Central memory CD8-positive, alpha-beta T cell (primary cell): ENCODE measurements around the gene FRY.

ENCODE experiments used
- ATAC-seq: fragments of 150-1000 bp; cut with Tn5 transposase; replicated peaks from 2 replicates; pipeline ENCODE4 v1.10.0; 2022; ENCODE audit warnings: mild to moderate bottlenecking, moderate FRiP score, moderate number of reproducible peaks; ENCODE audit not compliant: poor library complexity, severe bottlenecking; ENCODE audit errors: extremely low read depth
- DNase-seq, 2 donors: peaks; one replicate each; pipeline ENCODE4 v3.0.0; 2021; ENCODE audit warnings: low spot score in 2 of 2
- H3K27ac Mint-ChIP-seq: one replicate; pipeline ENCODE4 v1.8.0; 2022; ENCODE audit warnings: low read depth, mild to moderate bottlenecking, moderate library complexity, mixed read lengths
- H3K27me3 Mint-ChIP-seq: one replicate; pipeline ENCODE4 v1.8.0; 2022; ENCODE audit warnings: mixed read lengths
- H3K36me3 Mint-ChIP-seq: one replicate; pipeline ENCODE4 v1.8.0; 2022; ENCODE audit warnings: mild to moderate bottlenecking, moderate library complexity, mixed read lengths; ENCODE audit not compliant: insufficient read depth
- H3K4me1 Mint-ChIP-seq: one replicate; pipeline ENCODE4 v1.8.0; 2022; ENCODE audit warnings: mixed read lengths
- H3K4me3 Mint-ChIP-seq: one replicate; pipeline ENCODE4 v1.8.0; 2022; ENCODE audit warnings: mild to moderate bottlenecking, moderate library complexity, mixed read lengths
- H3K9me3 Mint-ChIP-seq: one replicate; pipeline ENCODE4 v1.8.0; 2022; ENCODE audit warnings: mixed read lengths

The FRY gene

DNA sequence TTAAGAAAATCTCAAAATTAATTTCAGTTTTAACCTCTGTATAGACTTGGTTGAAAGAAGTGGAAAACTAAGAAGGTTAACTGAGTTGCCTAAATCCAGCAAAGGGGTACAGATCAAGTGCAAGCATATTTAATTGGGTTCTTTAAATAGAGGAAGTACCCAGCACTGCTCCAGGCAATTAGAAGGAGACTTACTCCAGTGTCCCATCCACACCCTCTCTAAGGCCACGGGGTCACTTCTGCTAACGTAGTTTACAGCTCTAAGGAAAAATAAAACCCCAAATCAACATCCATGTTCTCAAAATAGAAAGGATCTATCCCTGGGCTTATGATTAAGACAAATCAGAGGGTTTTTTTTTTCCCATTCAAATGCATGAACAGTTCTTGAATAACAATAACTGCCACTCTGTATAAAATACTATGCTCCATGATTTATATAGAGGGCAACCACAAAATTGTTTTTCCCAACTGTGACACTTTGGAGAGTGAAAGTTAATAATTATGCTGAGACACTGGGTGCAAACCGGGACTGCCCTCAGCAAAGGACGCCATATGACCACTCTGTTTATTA is 4.6 kb downstream of the FRY start:
- H3K4me1 Mint-ChIP-seq = peaks cover 10% of the 10 kb centered on the region
- no peak for ATAC-seq
- H3K4me3 Mint-ChIP-seq = no peak overlapping the region

DNA sequence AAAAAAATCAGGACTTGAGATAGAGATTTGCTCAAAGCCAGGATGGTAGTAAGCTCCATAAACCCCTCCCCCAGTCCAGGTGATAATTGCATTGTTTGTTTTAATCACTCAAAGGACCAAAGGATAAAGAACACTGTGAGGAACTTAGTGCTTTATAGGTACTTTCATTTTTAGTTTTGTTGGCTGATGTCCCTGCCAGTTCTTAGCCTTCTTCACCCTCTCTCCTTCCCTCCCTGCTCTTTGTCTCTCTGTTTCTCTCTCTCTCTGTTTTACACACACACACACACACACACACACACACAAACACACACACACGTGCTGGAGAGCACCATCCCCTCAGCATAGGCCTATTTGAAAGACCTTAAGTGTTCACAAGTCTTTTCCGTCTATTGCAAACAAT is 5.2 kb downstream of the FRY start:
- Mint-ChIP-seq H3K36me3 (peaks cover 2% of the 10 kb centered on the region), H3K9me3 (no peaks in the 10 kb centered on the region), H3K27ac (no peak overlapping the region), H3K4me1 (peaks cover 4% of the 10 kb centered on the region), H3K27me3 (peaks cover 43% of the 10 kb centered on the region), H3K4me3 (no peak overlapping the region)
- no peak for ATAC-seq
- DNase-seq = no peak

More for the DNA sequence above, 4.6 kb downstream of the FRY start:
- Mint-ChIP-seq H3K27ac (no peak overlapping the region), H3K9me3 (no peaks in the 10 kb centered on the region), H3K27me3 (peaks cover 48% of the 10 kb centered on the region), H3K36me3 (peaks cover 2% of the 10 kb centered on the region)
- no peak for DNase-seq

DNA sequence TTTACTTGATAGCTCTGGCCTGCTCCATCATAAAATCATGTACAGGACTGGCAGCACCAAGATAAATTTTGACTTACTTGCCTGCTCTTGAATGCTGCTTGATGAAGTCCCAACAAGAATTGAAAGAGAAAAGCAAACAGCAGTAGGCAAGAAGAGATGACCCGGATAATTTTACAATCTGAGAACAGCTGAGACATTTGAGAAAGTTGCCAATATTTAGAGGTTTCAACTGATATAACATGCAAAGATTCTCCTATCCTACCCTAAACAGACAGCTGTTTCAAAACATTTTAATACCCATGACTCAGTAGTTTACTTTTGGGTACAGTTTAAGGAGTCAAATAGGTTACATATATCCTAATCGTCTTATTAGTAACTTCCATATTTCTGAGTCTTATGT is 5.9 kb downstream of the FRY start:
- Mint-ChIP-seq H3K36me3 (peaks cover 2% of the 10 kb centered on the region), H3K27me3 (peaks cover 36% of the 10 kb centered on the region), H3K9me3 (no peaks in the 10 kb centered on the region), H3K4me3 (no peak overlapping the region), H3K4me1 (no peaks in the 10 kb centered on the region), H3K27ac (no peak overlapping the region)
- ATAC-seq (no peak), DNase-seq (no peak)

DNA sequence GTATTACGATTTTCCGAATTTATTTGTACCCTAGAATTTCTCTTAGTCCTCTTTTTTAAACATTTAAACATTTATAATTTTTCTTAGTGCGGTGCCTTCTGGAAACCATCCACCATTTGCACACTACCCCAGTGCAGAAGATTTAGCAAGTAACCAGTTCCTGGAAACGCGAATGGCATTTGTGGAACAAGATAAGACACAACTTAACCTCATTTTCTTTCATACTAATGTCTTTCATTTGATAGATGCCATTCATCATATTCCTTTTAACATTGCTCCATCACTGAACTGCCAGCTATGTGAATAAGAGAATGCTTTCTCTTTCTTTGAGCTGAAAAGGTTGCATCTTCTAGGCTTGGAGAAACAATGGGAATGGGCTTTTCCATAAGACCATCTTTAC is 6.8 kb downstream of the FRY start:
- Mint-ChIP-seq H3K4me3 (no peak overlapping the region), H3K4me1 (no peaks in the 10 kb centered on the region), H3K36me3 (peaks cover 2% of the 10 kb centered on the region), H3K27me3 (peaks cover 28% of the 10 kb centered on the region), H3K27ac (no peak overlapping the region), H3K9me3 (peaks cover 5% of the 10 kb centered on the region)
- DNase-seq (no peak), ATAC-seq (no peak)

DNA sequence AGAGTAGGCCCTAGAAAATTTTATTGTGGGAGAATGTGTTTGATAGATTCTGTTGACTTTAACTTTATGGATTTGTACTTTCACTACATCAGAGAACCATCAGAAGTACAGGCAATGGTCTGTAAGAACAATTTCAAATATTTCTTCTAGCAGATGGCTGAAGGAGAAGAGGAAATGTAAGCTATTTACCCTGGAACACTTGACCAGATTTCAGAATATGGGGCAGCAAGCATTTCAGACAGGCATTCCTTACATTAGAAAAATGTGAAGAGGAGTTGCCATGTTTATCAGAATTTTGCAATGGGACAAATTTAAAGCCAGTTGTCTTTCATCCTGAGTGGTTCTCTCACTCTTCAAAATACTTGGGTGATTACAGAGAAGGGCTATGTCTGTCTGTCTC is 7.5 kb downstream of the FRY start:
- Mint-ChIP-seq H3K27ac (no peak overlapping the region), H3K27me3 (peaks cover 21% of the 10 kb centered on the region), H3K36me3 (peaks cover 2% of the 10 kb centered on the region), H3K4me1 (no peaks in the 10 kb centered on the region), H3K9me3 (peaks cover 5% of the 10 kb centered on the region), H3K4me3 (no peak overlapping the region)
- DNase-seq = no peak
- no peak for ATAC-seq

DNA sequence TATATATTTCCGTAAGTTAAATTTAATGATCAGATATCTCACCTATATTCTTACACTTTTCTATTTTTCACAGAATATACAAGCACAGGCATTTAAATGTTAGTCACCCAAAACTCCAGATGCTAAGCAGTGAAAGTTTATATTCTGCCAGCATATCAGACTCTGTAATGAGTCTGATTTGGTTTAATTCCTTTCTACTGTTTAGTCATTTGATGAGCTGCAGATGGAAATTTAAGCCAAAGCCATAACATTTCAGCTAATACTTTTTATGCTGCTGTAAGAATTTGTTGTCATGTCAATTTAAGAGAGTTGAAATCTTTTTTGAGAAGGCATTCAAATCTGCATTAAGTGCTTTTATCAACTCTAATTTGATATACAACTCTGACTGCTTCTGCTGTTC is 8.0 kb downstream of the FRY start:
- H3K27ac Mint-ChIP-seq = no peak overlapping the region
- H3K9me3 Mint-ChIP-seq = peaks cover 5% of the 10 kb centered on the region
- peaks cover 2% of the 10 kb centered on the region for H3K36me3 Mint-ChIP-seq
- DNase-seq (no peak), ATAC-seq (no peak)
- no peaks in the 10 kb centered on the region for H3K4me1 Mint-ChIP-seq
- peaks cover 16% of the 10 kb centered on the region for H3K27me3 Mint-ChIP-seq
- no peak overlapping the region for H3K4me3 Mint-ChIP-seq

DNA sequence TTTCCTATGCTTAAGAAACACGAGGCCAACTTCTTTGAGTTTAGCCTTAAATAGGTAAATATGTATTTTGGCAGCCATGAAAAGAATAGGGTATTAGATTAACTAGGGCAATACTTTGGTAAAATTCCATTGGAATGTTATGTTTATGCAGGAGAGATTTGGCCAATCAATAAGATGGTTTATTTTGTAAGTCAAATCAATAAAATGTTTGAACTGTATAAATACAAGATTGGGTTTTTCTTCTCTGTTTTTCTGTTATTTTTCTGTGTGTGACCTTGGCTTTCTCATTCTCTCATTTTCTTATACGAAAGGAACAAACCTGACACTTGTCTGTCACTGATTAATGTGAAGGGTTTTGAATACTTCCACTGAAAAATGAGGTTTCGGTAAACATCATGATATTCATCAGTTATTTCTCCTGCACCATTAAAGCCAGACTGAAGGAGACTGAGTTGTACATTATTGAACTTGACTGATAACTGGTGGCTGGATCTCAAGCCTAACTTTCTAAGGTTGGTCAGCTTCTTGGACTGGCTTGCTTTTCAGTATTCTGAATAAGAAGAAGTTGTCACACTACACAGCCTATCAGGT is 8.6 kb downstream of the FRY start:
- Mint-ChIP-seq H3K4me1 (no peaks in the 10 kb centered on the region), H3K9me3 (peaks cover 5% of the 10 kb centered on the region), H3K27ac (no peak overlapping the region), H3K27me3 (peaks cover 10% of the 10 kb centered on the region), H3K4me3 (no peak overlapping the region), H3K36me3 (peaks cover 2% of the 10 kb centered on the region)
- DNase-seq = no peak
- ATAC-seq = no peak

DNA sequence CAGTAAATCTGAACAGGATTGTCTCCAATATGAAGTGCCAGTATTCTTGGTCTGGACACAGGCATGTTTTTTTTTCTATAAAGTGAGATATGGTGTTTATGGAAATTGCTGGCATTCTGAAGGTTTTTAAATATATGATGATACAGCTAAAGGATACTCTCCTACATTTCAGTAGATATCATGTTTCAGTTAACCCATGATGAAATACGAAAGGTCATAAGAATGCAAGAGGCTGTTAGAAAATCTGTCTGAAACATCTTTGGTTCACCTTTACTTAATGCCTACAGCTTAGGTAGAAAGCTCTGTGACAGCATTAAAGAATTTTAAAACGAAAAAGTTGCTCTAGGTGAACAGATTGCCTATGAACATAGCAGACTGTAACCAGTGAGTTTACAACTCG is 9.1 kb downstream of the FRY start:
- Mint-ChIP-seq H3K4me1 (no peaks in the 10 kb centered on the region), H3K36me3 (peaks cover 2% of the 10 kb centered on the region), H3K9me3 (peaks cover 5% of the 10 kb centered on the region), H3K4me3 (no peak overlapping the region), H3K27me3 (peaks cover 4% of the 10 kb centered on the region), H3K27ac (no peak overlapping the region)
- ATAC-seq = no peak
- no peak for DNase-seq

DNA sequence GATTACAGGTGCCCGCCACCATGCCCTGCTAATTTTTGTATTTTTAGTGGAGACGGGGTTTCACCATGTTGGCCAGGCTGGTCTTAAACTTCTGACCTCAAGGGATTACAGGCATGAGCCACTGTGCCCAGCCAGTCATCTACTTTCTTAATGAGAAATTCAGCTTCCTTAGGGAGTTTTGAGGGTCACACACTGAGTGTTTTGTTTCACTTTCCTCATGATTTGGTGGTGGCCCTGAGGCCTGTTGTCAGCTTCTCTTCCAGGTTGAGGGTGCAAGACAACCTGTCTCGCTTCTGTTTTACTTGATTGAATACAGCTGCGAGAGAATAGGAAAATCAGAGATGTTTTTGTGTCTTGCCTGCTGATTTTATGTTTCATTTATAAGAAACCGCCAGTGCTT is 9.9 kb downstream of the FRY start:
- Mint-ChIP-seq H3K27ac (no peak overlapping the region), H3K4me3 (no peak overlapping the region), H3K27me3 (no peaks in the 10 kb centered on the region), H3K9me3 (peaks cover 5% of the 10 kb centered on the region), H3K36me3 (no peaks in the 10 kb centered on the region), H3K4me1 (no peaks in the 10 kb centered on the region)
- DNase-seq (no peak), ATAC-seq (no peak)

DNA sequence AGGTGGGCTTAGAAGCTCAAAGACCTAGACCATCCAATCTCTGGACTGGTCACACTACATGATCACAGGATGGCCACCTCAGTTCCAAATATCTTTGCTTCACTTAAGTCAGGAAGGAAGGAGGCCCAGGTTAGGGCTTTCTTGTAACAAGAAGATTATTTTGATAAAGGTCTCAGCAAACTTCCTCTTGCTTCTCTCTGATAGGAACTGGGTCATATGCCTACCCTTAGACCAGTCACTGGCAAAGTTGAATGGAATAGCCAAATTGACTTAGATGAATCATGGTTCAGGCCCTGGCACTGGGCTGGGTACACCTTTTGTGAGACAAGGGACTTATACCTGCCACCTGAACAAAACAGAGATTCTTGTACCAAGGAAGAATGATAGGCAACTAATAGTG is 11.0 kb downstream of the FRY start:
- Mint-ChIP-seq H3K4me1 (no peaks in the 10 kb centered on the region), H3K9me3 (peaks cover 5% of the 10 kb centered on the region), H3K36me3 (no peaks in the 10 kb centered on the region), H3K27me3 (peaks cover 2% of the 10 kb centered on the region), H3K4me3 (no peak overlapping the region), H3K27ac (no peak overlapping the region)
- no peak for ATAC-seq
- DNase-seq = no peak

DNA sequence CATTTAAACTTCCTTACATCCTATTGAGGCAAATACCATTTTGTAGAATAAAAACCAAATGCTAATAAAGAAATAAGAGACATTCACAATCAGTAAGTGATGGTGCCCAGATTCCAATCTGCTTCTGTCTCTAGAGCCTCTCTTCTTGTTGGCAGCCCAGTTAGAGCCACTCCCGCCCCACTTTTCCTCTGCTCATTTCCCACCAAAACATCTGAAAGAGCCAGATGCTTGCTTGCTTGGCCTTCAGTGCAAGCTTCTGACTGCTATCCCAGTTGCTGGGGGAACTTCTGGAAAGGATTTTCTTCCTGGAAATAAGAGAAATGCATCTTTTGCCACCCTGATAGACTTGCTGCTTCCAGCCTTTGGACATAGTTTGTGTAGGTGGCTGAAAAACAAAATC is 12.9 kb downstream of the FRY start:
- no peaks in the 10 kb centered on the region for H3K36me3 Mint-ChIP-seq
- H3K27me3 Mint-ChIP-seq = peaks cover 21% of the 10 kb centered on the region
- no peaks in the 10 kb centered on the region for H3K4me1 Mint-ChIP-seq
- H3K9me3 Mint-ChIP-seq = peaks cover 5% of the 10 kb centered on the region
- DNase-seq (no peak), ATAC-seq (no peak)
- no peak overlapping the region for H3K4me3 Mint-ChIP-seq
- H3K27ac Mint-ChIP-seq = no peak overlapping the region

DNA sequence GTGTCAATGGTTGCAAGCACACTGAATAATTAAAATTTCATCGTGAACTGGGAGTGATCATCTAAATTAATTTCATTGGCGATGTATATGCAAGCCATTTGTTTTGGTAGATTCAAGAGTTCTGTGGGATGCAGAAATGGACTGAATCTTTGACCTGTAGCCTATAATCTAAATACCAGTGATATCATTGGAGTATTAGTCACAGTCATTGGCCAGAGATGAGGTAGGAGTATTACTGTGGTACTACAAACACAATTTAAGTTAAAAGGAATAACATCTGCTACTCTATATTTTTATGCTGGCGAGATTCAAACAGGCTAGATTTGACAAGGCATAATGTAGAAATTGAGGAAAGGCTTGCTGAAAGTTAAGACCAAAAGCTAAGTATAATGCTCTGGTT is 14.0 kb downstream of the FRY start:
- no peak overlapping the region for H3K27ac Mint-ChIP-seq
- peaks cover 23% of the 10 kb centered on the region for H3K27me3 Mint-ChIP-seq
- no peak for DNase-seq
- no peak for ATAC-seq
- H3K36me3 Mint-ChIP-seq = no peaks in the 10 kb centered on the region
- peaks cover 5% of the 10 kb centered on the region for H3K9me3 Mint-ChIP-seq
- H3K4me3 Mint-ChIP-seq = no peak overlapping the region
- H3K4me1 Mint-ChIP-seq = no peaks in the 10 kb centered on the region

DNA sequence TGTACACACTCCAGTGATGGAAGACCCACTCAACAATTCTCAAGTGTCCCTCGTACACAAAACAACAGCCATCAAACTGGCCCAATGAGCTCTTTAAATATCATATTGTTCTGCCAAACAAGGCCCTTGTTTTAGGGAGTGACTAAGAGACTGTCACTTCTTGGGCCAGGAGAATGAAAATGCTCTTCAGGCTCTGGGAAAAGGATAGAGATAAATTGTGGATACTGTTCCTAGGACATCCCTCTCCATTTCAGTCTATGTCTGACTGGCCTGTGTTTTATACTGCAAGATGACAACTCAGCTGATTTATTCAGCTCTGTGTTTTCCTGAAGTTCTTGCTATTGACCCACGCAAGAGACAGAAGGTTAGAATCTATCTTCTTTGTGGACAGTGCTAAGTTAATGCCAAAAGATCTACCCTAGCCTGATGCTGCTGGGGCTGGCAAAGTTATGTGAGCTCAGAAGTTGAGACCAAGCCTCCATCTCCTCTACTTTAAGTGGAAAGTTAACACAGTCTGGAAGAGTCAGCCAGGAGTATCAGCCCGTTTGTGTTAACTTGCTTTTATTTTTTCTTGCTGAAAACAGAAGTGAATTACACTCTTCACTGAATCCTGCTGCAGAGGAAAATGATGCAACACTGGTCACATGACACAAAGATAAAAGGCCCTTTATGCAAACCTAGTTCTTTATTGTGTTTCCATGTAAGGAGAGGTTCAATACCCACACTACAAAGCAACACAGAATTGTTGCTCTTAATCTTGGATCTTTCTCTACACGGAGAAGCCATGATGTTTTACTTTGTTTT is 14.6 kb downstream of the FRY start:
- H3K4me3 Mint-ChIP-seq = no peak overlapping the region
- peaks cover 29% of the 10 kb centered on the region for H3K27me3 Mint-ChIP-seq
- ATAC-seq (no peak), DNase-seq (no peak)
- H3K9me3 Mint-ChIP-seq = peaks cover 5% of the 10 kb centered on the region
- no peaks in the 10 kb centered on the region for H3K4me1 Mint-ChIP-seq
- no peaks in the 10 kb centered on the region for H3K36me3 Mint-ChIP-seq
- no peak overlapping the region for H3K27ac Mint-ChIP-seq
